ENCODE results near the gene PSMG1. TPM values are rescaled to one million over a fixed set of nuclear protein-coding genes. Genes with fewer than 3 reads are reported as not detected.

PSMG1 gene
- total and polyA plus RNA-seq, 2 of the 8 experiments (the other 6 are each of a cell fraction or from before 2014, with no cell fraction given): 50.7 to 93.7 TPM

GRCh38 chr21:39161064-39161463 is 22.2 kb downstream of the PSMG1 start (continued):
- TF ChIP-seq CHD7 (IDR thresholded peaks at IDR 0.05; ENCODE audit: insufficient replicate concordance, low read length) (no peak), SP4 (IDR thresholded peaks at IDR 0.05; ENCODE audit: low read length) (no peak), USF2 (IDR thresholded peaks at IDR 0.05; ENCODE audit: low read length) (no peak)

Data from H1 (cell line).